Measurements from ENCODE around the gene TMEM18.

Gene TMEM18

DNA sequence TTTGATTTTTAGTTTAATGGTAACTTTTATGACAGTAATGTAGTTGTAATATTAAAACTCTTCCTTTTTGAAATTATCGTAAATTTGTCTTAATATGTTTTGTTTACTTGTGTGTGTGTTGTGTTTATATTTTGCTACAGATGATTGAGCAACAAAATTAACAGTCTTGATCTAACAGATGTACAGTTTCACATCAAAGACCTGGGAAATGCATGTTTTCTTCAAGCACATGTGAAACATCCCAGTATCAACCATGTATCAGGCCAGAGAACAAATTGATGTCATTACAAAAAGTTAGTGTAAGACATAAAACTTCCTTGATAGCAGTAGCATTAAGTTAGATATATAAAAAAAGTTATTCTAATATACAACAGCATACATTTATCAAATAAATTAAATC, 45.5 kb downstream of the TMEM18 start:
- TF ChIP-seq, protein P1, sequence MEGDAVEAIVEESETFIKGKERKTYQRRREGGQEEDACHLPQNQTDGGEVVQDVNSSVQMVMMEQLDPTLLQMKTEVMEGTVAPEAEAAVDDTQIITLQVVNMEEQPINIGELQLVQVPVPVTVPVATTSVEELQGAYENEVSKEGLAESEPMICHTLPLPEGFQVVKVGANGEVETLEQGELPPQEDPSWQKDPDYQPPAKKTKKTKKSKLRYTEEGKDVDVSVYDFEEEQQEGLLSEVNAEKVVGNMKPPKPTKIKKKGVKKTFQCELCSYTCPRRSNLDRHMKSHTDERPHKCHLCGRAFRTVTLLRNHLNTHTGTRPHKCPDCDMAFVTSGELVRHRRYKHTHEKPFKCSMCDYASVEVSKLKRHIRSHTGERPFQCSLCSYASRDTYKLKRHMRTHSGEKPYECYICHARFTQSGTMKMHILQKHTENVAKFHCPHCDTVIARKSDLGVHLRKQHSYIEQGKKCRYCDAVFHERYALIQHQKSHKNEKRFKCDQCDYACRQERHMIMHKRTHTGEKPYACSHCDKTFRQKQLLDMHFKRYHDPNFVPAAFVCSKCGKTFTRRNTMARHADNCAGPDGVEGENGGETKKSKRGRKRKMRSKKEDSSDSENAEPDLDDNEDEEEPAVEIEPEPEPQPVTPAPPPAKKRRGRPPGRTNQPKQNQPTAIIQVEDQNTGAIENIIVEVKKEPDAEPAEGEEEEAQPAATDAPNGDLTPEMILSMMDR (IDR thresholded peaks at IDR 0.05; ENCODE audit: low read length, missing control alignments): no peak
- no peak for DNase-seq (ENCODE audit: low read depth)
- H3K4me3 ChIP-seq (replicated peaks; ENCODE audit: low read depth, low read length): no peak overlapping the region

DNA sequence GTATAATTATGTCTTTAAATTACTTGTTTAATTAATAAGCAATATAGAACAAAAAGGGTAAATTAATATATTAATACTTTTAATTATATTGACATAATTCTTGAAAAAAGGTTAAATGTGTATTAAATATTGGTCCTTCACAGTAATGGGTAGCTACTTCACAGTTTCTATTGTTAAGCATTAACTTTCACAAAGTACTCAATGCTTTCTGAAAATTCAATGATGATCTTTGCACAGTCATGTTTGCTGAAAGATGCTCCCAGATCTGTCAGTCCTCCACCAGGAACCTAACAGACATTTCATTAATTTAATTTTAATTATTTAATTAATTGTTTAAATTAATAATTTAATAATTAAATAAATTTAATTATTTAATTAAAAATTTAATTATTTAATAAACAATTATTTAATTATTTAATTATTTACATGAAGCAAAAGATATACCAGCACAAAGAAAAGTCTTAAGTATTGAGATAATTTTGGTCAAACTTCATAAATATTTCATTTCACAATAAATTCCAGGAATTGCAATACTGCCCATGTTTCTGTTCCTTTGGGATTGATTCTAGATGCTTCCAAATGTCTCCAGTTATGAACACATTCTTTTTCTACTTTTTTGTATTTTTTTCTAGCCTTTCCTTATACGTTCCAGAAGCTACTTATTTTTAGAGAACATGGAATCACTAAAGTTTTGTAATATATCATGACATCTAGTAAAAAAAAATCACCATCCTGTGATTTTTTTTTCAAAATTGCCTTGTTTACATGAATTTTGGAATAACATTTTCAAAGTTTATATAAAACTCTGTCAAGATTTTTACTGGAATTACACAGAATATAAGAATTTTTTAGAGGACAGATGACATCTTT, 46.5 kb downstream of the TMEM18 start:
- no peak for DNase-seq (ENCODE audit: low read depth)
- TF ChIP-seq, protein P1 (IDR thresholded peaks at IDR 0.05; ENCODE audit: low read length, missing control alignments): no peak
- no peak overlapping the region for H3K4me3 ChIP-seq (replicated peaks; ENCODE audit: low read depth, low read length)

DNA sequence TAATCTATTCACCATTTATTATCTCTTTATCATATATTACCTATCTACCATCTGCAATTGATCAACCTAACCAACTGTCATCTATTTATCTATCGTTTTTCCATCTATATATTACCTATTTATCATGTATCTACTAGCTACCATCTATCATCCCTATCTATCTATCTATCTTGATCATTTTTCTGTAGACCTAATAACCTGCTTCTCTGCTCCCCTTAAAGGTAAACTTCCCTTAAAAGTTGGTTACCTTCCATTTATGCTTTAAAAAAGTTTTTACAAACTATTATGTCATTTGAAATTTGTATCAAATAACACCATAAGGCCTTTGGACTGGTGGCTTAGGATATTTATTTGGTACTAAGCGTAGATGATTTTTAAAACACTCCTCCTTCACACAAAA, 47.2 kb downstream of the TMEM18 start:
- TF ChIP-seq, protein P1 (IDR thresholded peaks at IDR 0.05; ENCODE audit: low read length, missing control alignments): no peak

DNA sequence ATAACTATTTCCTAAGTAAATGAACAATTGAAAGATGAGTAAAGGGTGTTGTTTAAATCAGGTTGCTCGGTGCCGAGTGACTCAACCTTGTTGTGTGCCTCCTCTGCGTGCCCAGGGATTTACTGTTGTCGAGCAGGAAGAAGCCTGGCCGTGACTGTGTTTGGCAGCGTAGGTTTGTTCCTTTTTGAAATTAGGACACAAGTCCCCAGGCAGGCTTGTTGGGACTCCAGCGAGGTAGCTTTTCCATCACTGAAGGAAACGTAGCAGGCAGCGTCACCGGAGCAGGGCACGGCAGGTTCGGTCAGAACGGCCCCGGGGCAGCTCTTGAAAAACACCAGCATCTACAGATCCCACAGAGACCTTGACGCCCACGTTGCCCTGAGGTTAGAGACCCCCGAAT, 48.6 kb downstream of the TMEM18 start:
- H3K4me3 ChIP-seq (replicated peaks; ENCODE audit: low read depth, low read length): no peak overlapping the region
- TF ChIP-seq, protein P1 (IDR thresholded peaks at IDR 0.05; ENCODE audit: low read length, missing control alignments): no peak
- DNase-seq (ENCODE audit: low read depth): no peak

More for the DNA sequence above, 47.2 kb downstream of the TMEM18 start:
- no peak overlapping the region for H3K4me3 ChIP-seq (replicated peaks; ENCODE audit: low read depth, low read length)
- no peak for DNase-seq (ENCODE audit: low read depth)

DNA sequence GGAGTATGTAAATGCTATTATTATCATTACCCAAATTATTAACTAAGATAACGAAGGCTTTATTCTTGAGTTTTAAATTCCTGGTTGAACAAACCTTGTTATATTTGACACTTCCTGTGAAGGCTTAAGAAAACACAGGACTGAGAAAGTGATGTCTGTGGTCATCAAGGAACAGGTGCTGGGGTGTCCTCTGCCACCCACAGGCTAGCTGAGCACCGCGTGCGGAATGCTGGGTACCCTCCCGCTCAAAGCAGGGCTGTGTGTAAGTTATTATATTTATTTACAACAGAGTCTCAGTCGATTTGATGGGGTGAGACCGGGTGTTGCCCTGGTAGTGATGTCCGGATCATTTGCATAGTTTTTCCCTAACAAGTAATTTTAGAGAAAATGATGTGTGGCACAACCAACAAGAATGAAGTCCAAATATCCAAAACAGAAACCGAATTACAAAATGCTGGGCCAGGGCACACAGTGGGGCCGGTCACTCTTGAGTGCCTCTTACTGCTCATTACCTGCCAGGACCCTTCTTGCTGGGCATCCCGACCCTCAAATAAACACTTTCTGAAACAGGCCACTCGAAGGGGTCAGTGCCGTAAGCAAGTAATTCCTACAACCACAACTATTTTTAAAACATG, 49.2 kb downstream of the TMEM18 start:
- no peak for DNase-seq (ENCODE audit: low read depth)
- TF ChIP-seq, protein P1 (IDR thresholded peaks at IDR 0.05; ENCODE audit: low read length, missing control alignments): no peak

DNA sequence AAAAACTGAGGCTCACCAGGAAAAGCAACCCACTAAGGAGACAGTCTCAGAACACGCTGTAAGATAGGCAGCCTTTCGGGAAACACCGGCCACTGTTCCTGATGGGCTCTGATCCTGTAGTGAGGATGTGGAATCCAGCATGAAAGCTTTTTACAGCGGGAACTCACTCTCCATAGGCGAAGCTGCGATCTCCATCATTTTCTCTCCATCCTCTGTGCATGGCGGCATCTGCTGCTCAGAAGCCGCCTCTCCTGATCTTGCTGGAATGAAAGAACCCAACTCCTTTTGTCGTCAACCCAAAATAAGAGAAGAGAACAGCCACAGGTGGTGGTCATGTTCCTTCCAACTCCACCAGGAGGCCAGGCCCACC, 49.9 kb downstream of the TMEM18 start:
- no peak for DNase-seq (ENCODE audit: low read depth)
- TF ChIP-seq, protein P1 (IDR thresholded peaks at IDR 0.05; ENCODE audit: low read length, missing control alignments): no peak
- no peak overlapping the region for H3K4me3 ChIP-seq (replicated peaks; ENCODE audit: low read depth, low read length)

More for the DNA sequence above, 49.2 kb downstream of the TMEM18 start:
- H3K4me3 ChIP-seq (replicated peaks; ENCODE audit: low read depth, low read length): no peak overlapping the region
